Measurements from ENCODE around the gene SAXO1. TPM values are rescaled to one million over a fixed set of nuclear protein-coding genes. Genes with fewer than 3 reads are reported as not detected.
"Not testable (repeated sequence)": the region's sequence is repeated elsewhere in the genome, so short reads cannot be mapped to it uniquely, and the experiment has no call there.

The SAXO1 gene
- total RNA-seq = under 1 TPM; 0.05 to 0.28 TPM
- long read RNA-seq, donor 1, partial matches to known transcripts = 0 of 1 reads
- long read RNA-seq, donor 1, other reads (novel, unspliced or antisense) = 1 of 1 reads
- long read RNA-seq, donor 2 = 0 reads

GRCh38 chr9:19033015-19033414 lies at the start of gene SAXO1:
SAXO1 (minus strand) TSS chr9:19033209; CDS start chr9:19032908, 301 bp downstream.
- intact Hi-C loops (cut with DNase I) = no loop called here
- no peak for DNase-seq (ENCODE audit: low spot score)

GRCh38 chr9:19074836-19075235 lies 41.8 kb upstream of the SAXO1 start:
- DNase-seq (ENCODE audit: low spot score) = no peak
- intact Hi-C loops (cut with DNase I) = no loop called here

- intact Hi-C loops (cut with DNase I) = no loop called here
- DNase-seq (ENCODE audit: low spot score) = no peak
These were observed 41.2 kb upstream of the SAXO1 start for GRCh38 chr9:19074229-19074628.

GRCh38 chr9:19057033-19057432 lies 24.0 kb upstream of the SAXO1 start:
- intact Hi-C loops (cut with DNase I) = loop anchor here in 1 of 2 donors (10.0 kb wide), 1 partner anchor 48 kb away; the partner anchor contains the start of gene HAUS6
- DNase-seq (ENCODE audit: low spot score) = no peak

GRCh38 chr9:19050637-19051591 lies 17.9 kb upstream of the SAXO1 start:
- intact Hi-C loops (cut with DNase I) = loop anchor here in 1 of 2 donors (10.0 kb wide), 1 partner anchor 54 kb away; the partner anchor contains the start of gene HAUS6
- DNase-seq (ENCODE audit: low spot score) = no peak

GRCh38 chr9:19049917-19050636 lies 17.1 kb upstream of the SAXO1 start:
- no peak for DNase-seq (ENCODE audit: low spot score)
- intact Hi-C loops (cut with DNase I) = loop anchor here in 1 of 2 donors (10.0 kb wide), 2 partner anchors 55 to 135 kb away; partner anchors contain the start of gene HAUS6

- intact Hi-C loops (cut with DNase I) = loop anchor here in 1 of 2 donors (10.0 kb wide), 1 partner anchor 136 kb away; no protein-coding TSS in a partner anchor
- peak; percentile 99 for DNase-seq (ENCODE audit: low spot score)
These were observed 16.2 kb upstream of the SAXO1 start, which contains the start of gene RRAGA for GRCh38 chr9:19048966-19049916. RRAGA (plus strand) TSS chr9:19049427; CDS start chr9:19049660, 233 bp downstream.

- no peak for DNase-seq (ENCODE audit: low spot score)
- intact Hi-C loops (cut with DNase I) = no loop called here
These were observed 3.6 kb upstream of the SAXO1 start for GRCh38 chr9:19036611-19037010.

- intact Hi-C loops (cut with DNase I) = no loop called here
- DNase-seq (ENCODE audit: low spot score) = no peak
These were observed 603 bp downstream of the SAXO1 start for GRCh38 chr9:19032406-19032805.

GRCh38 chr9:19030899-19031298 lies 2.1 kb downstream of the SAXO1 start:
- DNase-seq (ENCODE audit: low spot score) = no peak
- intact Hi-C loops (cut with DNase I) = no loop called here

GRCh38 chr9:19028835-19029451 lies 4.1 kb downstream of the SAXO1 start:
- intact Hi-C loops (cut with DNase I) = loop anchor here (5.0 to 10.0 kb wide), 3 partner anchors 584 to 1214 kb away; no protein-coding TSS in a partner anchor
- DNase-seq (ENCODE audit: low spot score) = no peak

- intact Hi-C loops (cut with DNase I) = loop anchor here (5.0 to 10.0 kb wide), 3 partner anchors 583 to 1213 kb away; no protein-coding TSS in a partner anchor
- no peak for DNase-seq (ENCODE audit: low spot score)
These were observed 5.2 kb downstream of the SAXO1 start for GRCh38 chr9:19027825-19028224.

- intact Hi-C loops (cut with DNase I) = loop anchor here (5.0 to 10.0 kb wide), 3 partner anchors 582 to 1212 kb away; no protein-coding TSS in a partner anchor
- no peak for DNase-seq (ENCODE audit: low spot score)
These were observed 6.6 kb downstream of the SAXO1 start for GRCh38 chr9:19026375-19026774.

GRCh38 chr9:19023078-19023477 lies 9.9 kb downstream of the SAXO1 start:
- no peak for DNase-seq (ENCODE audit: low spot score)
- intact Hi-C loops (cut with DNase I) = loop anchor here (10.0 kb wide), 2 partner anchors 578 to 1208 kb away; no protein-coding TSS in a partner anchor

- intact Hi-C loops (cut with DNase I) = loop anchor here (10.0 kb wide), 2 partner anchors 577 to 1207 kb away; no protein-coding TSS in a partner anchor
- no peak for DNase-seq (ENCODE audit: low spot score)
These were observed 10.8 kb downstream of the SAXO1 start for GRCh38 chr9:19022206-19022605.

- DNase-seq (ENCODE audit: low spot score) = not testable (repeated sequence)
- intact Hi-C loops (cut with DNase I) = loop anchor here (10.0 kb wide), 2 partner anchors 577 to 1207 kb away; no protein-coding TSS in a partner anchor
These were observed 11.4 kb downstream of the SAXO1 start for GRCh38 chr9:19021649-19022048.

- no peak for DNase-seq (ENCODE audit: low spot score)
- intact Hi-C loops (cut with DNase I) = loop anchor here (10.0 kb wide), 2 partner anchors 576 to 1206 kb away; no protein-coding TSS in a partner anchor
These were observed 12.0 kb downstream of the SAXO1 start for GRCh38 chr9:19020886-19021455.

Data from posterior vena cava (tissue), 2 donors.